ENCODE data around the gene PHACTR3.

PHACTR3 gene

GRCh38 chr20:59723108-59723500, 118.8 kb downstream of the PHACTR3 start:
- H3K4me3 ChIP-seq (ENCODE audit: low read depth, low read length): no peak overlapping the region
- no peak for TF ChIP-seq CTCF (IDR thresholded peaks at IDR 0.05; ENCODE audit: borderline replicate concordance, insufficient read depth, low read depth, low read length)

- no peak overlapping the region for H3K4me3 ChIP-seq (ENCODE audit: low read depth, low read length)
- no peak for TF ChIP-seq CTCF (IDR thresholded peaks at IDR 0.05; ENCODE audit: borderline replicate concordance, insufficient read depth, low read depth, low read length)
Observed at GRCh38 chr20:59723607-59724456, 119.5 kb downstream of the PHACTR3 start.

- no peak overlapping the region for H3K4me3 ChIP-seq (ENCODE audit: low read depth, low read length)
Observed at GRCh38 chr20:59724457-59725366, 120.4 kb downstream of the PHACTR3 start.

GRCh38 chr20:59725476-59726280, 121.3 kb downstream of the PHACTR3 start:
- no peak for TF ChIP-seq CTCF (IDR thresholded peaks at IDR 0.05; ENCODE audit: borderline replicate concordance, insufficient read depth, low read depth, low read length)
- no peak overlapping the region for H3K4me3 ChIP-seq (ENCODE audit: low read depth, low read length)

More at GRCh38 chr20:59724457-59725366, 120.4 kb downstream of the PHACTR3 start:
- TF ChIP-seq CTCF (IDR thresholded peaks at IDR 0.05; ENCODE audit: borderline replicate concordance, insufficient read depth, low read depth, low read length): no peak

- H3K4me3 ChIP-seq (ENCODE audit: low read depth, low read length): no peak overlapping the region
- TF ChIP-seq CTCF (IDR thresholded peaks at IDR 0.05; ENCODE audit: borderline replicate concordance, insufficient read depth, low read depth, low read length): no peak
Observed at GRCh38 chr20:59726281-59726595, 121.9 kb downstream of the PHACTR3 start.

GRCh38 chr20:59728722-59729430, 124.5 kb downstream of the PHACTR3 start:
- H3K4me3 ChIP-seq (ENCODE audit: low read depth, low read length): no peak overlapping the region
- no peak for TF ChIP-seq CTCF (IDR thresholded peaks at IDR 0.05; ENCODE audit: borderline replicate concordance, insufficient read depth, low read depth, low read length)

Measured in GM12875 (cell line).